ENCODE data around the gene MRPL33. TPM values are rescaled to one million over a fixed set of nuclear protein-coding genes. Genes with fewer than 3 reads are reported as not detected.

The MRPL33 gene
- polyA plus RNA-seq, 1 of the 3 experiments (the other 2 are of a cell fraction), result 132 TPM

DNA sequence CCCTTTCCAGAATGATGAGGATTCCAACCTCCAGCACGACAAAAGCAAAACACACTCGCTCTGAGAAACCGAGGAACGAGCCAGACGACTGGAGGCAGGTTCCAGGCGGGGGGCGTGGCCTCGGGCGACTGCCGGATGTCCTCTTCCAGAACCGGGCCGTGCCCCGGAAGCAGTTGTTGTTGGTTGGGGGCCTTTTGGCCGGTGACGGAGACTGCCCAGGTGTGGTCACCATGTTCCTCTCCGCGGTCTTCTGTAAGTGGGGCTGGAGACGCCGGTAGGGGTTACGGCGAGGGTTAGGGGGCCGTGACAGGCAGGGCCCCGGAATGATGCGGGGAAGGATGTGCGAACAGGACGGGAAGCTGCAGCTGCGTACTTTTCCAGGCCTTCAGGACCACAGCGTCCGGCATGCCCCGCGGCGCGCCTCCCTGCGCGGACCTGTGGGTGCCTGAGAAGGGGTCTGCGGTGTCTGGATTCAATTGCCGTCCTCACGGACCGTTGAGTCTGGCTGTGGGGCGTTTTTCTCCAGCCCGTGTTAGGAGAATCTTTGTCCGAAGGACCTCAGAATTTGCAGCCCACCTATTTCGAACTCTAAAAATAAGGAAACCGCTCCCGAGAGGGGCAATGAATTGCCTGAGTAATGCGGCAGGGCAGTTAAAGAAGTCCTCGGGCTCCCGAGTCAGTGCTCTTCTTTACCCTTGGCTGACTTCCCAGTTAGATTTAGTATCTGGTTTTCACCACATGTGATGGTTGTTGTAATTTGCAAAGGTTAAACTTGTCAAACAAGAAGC lies at the start of gene MRPL33 (continued):
- peak; percentile 49; the same call in 1 of the 2 replicates for TF ChIP-seq MEF2A (IDR thresholded peaks at IDR 0.05; ENCODE audit: borderline replicate concordance, low read depth)
- TF ChIP-seq TEAD4 (IDR thresholded peaks at IDR 0.05; ENCODE audit: borderline replicate concordance, insufficient read depth), result 0 out of 2 replicates have a peak, but pooled peaks have one; percentile 23
- TF ChIP-seq CHD2 (IDR thresholded peaks at IDR 0.05; ENCODE audit: low read length, partially characterized antibody), result peak; percentile 82
- TF ChIP-seq SMC3 (IDR thresholded peaks at IDR 0.05; ENCODE audit: low read depth, low read length), result peak; percentile 14; the same call in 1 of the 2 replicates
- peak; percentile 99 for TF ChIP-seq GABPA (IDR thresholded peaks at IDR 0.05; ENCODE audit: low read depth)
- no peak; the same call in 1 of the 2 replicates for TF ChIP-seq RXRA (IDR thresholded peaks at IDR 0.05; ENCODE audit: borderline replicate concordance, low read depth)
- TF ChIP-seq, protein P1, sequence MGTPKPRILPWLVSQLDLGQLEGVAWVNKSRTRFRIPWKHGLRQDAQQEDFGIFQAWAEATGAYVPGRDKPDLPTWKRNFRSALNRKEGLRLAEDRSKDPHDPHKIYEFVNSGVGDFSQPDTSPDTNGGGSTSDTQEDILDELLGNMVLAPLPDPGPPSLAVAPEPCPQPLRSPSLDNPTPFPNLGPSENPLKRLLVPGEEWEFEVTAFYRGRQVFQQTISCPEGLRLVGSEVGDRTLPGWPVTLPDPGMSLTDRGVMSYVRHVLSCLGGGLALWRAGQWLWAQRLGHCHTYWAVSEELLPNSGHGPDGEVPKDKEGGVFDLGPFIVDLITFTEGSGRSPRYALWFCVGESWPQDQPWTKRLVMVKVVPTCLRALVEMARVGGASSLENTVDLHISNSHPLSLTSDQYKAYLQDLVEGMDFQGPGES (IDR thresholded peaks at IDR 0.05; ENCODE audit: low read depth, low read length), result no peak
- TF ChIP-seq YY1 (IDR thresholded peaks at IDR 0.05; ENCODE audit: low read depth), result peak; percentile 79
- peak; percentile 75; the same call in 1 of the 2 replicates for TF ChIP-seq SIN3A (IDR thresholded peaks at IDR 0.05; ENCODE audit: borderline replicate concordance, low read depth, low read length)
- no peak for TF ChIP-seq ZBTB33 (IDR thresholded peaks at IDR 0.05; ENCODE audit: borderline replicate concordance, low read depth)

- no peaks in the 10 kb centered on the region for H3K9me2 ChIP-seq
- WGBS (ENCODE audit: low lambda C conversion rate), result 74% methylated on average over 2 of the region's 2 CpGs
- H3K4me2 ChIP-seq, result peak overlapping the region; percentile 18; the same call in 1 of the 2 replicates
- H3K9me3 ChIP-seq, result no peaks in the 10 kb centered on the region
- H3K27me3 ChIP-seq (ENCODE audit: insufficient read depth), result no peaks in the 10 kb centered on the region
- H3K79me2 ChIP-seq (ENCODE audit: insufficient read depth), result no peaks in the 10 kb centered on the region
- peak overlapping the region in 1 of 2 experiments; percentile 57; a peak in 2 of 4 replicates for H3K27ac ChIP-seq (ENCODE audit: low read depth in 2 of 2, low read length in 1 of 2)
- H3F3A ChIP-seq (replicated peaks; ENCODE audit: insufficient read depth), result peaks cover 21% of the 10 kb centered on the region
- H3K4me3 ChIP-seq (ENCODE audit: low read depth in 2 of 2, low read length in 1 of 2), result no peak overlapping the region
- H4K20me1 ChIP-seq (ENCODE audit: insufficient read depth), result no peaks in the 10 kb centered on the region
- H2AFZ ChIP-seq (ENCODE audit: low read depth), result no peak overlapping the region
- peaks cover 10 to 24% of the 10 kb centered on the region in 2 experiments; a peak in 3 of 4 replicates for H3K4me1 ChIP-seq (ENCODE audit: control insufficient read depth in 1 of 2, insufficient read depth in 2 of 2, low read depth in 1 of 2, low read length in 1 of 2)
- ChIA-PET POLR2A (no interaction called here), CTCF (interaction anchor here (1.1 to 4.6 kb wide), 18 partner anchors 9 to 731 kb away, joined by 3 to 52 read pairs (median 8); no protein-coding TSS in a partner anchor)
- no peaks in the 10 kb centered on the region for H3K36me3 ChIP-seq (replicated peaks in 1 of 2; ENCODE audit: control insufficient read depth in 1 of 2, insufficient read depth in 2 of 2, low read length in 1 of 2)
- H3K9ac ChIP-seq, result no peak overlapping the region
- DNase-seq, result no peak
- TF ChIP-seq POLR2AphosphoS5 (IDR thresholded peaks at IDR 0.05; ENCODE audit: low read depth, low read length) (no peak), SMC3 (IDR thresholded peaks at IDR 0.05; ENCODE audit: low read depth, low read length) (no peak)
- TF ChIP-seq, protein P2, sequence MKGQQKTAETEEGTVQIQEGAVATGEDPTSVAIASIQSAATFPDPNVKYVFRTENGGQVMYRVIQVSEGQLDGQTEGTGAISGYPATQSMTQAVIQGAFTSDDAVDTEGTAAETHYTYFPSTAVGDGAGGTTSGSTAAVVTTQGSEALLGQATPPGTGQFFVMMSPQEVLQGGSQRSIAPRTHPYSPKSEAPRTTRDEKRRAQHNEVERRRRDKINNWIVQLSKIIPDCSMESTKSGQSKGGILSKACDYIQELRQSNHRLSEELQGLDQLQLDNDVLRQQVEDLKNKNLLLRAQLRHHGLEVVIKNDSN (IDR thresholded peaks at IDR 0.05; ENCODE audit: borderline replicate concordance, low read depth), result no peak; the same call in 1 of the 2 replicates
- TF ChIP-seq, protein P3, sequence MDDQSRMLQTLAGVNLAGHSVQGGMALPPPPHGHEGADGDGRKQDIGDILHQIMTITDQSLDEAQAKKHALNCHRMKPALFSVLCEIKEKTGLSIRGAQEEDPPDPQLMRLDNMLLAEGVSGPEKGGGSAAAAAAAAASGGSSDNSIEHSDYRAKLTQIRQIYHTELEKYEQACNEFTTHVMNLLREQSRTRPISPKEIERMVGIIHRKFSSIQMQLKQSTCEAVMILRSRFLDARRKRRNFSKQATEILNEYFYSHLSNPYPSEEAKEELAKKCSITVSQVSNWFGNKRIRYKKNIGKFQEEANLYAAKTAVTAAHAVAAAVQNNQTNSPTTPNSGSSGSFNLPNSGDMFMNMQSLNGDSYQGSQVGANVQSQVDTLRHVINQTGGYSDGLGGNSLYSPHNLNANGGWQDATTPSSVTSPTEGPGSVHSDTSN (IDR thresholded peaks at IDR 0.05), result no peak
These were observed 49.5 kb upstream of the MRPL33 start for GRCh38 chr2:27721884-27722485.

All from SK-N-SH (cell line).